Liver (tissue), 9 donors: ENCODE measurements around the gene GPC1. TPM values are rescaled to one million over a fixed set of nuclear protein-coding genes. Genes with fewer than 3 reads are reported as not detected.

Source experiments
- DNase-seq: peaks from one replicate; pipeline ENCODE4 v3.0.0-alpha.2; 2017; ENCODE audit warnings: low spot score
- H3K27ac ChIP-seq, 2 donors: one replicate each; pipeline ENCODE4 v1.7.0; 2013; ENCODE audit warnings: inconsistent platforms in 2 of 2, low read length in 2 of 2, control low read depth in 1 of 2, low read depth in 1 of 2, mild to moderate bottlenecking in 1 of 2
- H3K27me3 ChIP-seq, 4 donors: one replicate each; pipeline versions ENCODE4 v1.6.1 to v1.7.0; 2013; ENCODE audit warnings: low read length in 3 of 4, inconsistent platforms in 1 of 4, mild to moderate bottlenecking in 1 of 4, moderate library complexity in 1 of 4; ENCODE audit not compliant: control insufficient read depth in 4 of 4, insufficient read depth in 4 of 4
- H3K36me3 ChIP-seq, 4 donors: one replicate each; pipeline versions ENCODE4 v1.6.1 to v1.7.0; 2013; ENCODE audit warnings: low read length in 3 of 4, mild to moderate bottlenecking in 3 of 4, low read depth in 1 of 4, moderate library complexity in 1 of 4; ENCODE audit not compliant: control insufficient read depth in 4 of 4, insufficient read depth in 3 of 4
- H3K4me1 ChIP-seq, 4 donors: one replicate each; pipeline versions ENCODE4 v1.6.1 to v1.7.0; 2013; ENCODE audit warnings: low read length in 3 of 4, mild to moderate bottlenecking in 3 of 4, moderate library complexity in 1 of 4; ENCODE audit not compliant: control insufficient read depth in 4 of 4, insufficient read depth in 4 of 4
- H3K4me3 ChIP-seq, 3 donors: one replicate each; pipeline versions ENCODE4 v1.6.1 to v1.7.0; 2013; ENCODE audit warnings: low read length in 3 of 3, control low read depth in 1 of 3, low read depth in 1 of 3, mild to moderate bottlenecking in 1 of 3
- H3K9ac ChIP-seq, 2 donors: one replicate each; pipeline ENCODE4 v1.7.0; 2013; ENCODE audit warnings: low read length in 2 of 2, mild to moderate bottlenecking in 2 of 2, moderate library complexity in 2 of 2, control low read depth in 1 of 2, low read depth in 1 of 2
- H3K9me3 ChIP-seq, 4 donors: one replicate each; pipeline versions ENCODE4 v1.6.1 to v1.7.0; 2013; ENCODE audit warnings: low read length in 3 of 4; ENCODE audit not compliant: control insufficient read depth in 4 of 4
- ATF3 ChIP-seq: IDR thresholded peaks from 2 replicates; pipeline ENCODE4 v1.6.1; 2016; ENCODE audit warnings: antibody characterized with exemption
- EGR1 ChIP-seq, 2 donors: IDR thresholded peaks; 2 replicates each; pipeline ENCODE4 v1.6.1; 2016 to 2018; ENCODE audit warnings: antibody characterized with exemption in 2 of 2, low read depth in 2 of 2
- FOXA1 ChIP-seq: IDR thresholded peaks from 2 replicates; pipeline ENCODE4 v1.6.1; 2016; ENCODE audit warnings: antibody characterized with exemption
- FOXA2 ChIP-seq: IDR thresholded peaks from 2 replicates; pipeline ENCODE4 v1.6.1; 2016; ENCODE audit warnings: antibody characterized with exemption
- GABPA ChIP-seq, 2 donors: IDR thresholded peaks in 1 of 2; conservative IDR thresholded peaks in 1 of 2; 2 replicates each; pipeline ENCODE4 v1.6.1; 2016; ENCODE audit warnings: antibody characterized with exemption in 2 of 2, mild to moderate bottlenecking in 1 of 2, moderate library complexity in 1 of 2
- HNF4A ChIP-seq, 2 donors: conservative IDR thresholded peaks; 2 replicates each; pipeline ENCODE4 v1.6.1; 2016; ENCODE audit warnings: antibody characterized with exemption in 2 of 2, mild to moderate bottlenecking in 2 of 2
- HNF4G ChIP-seq: IDR thresholded peaks from 2 replicates; pipeline ENCODE4 v1.6.1; 2016; ENCODE audit warnings: antibody characterized with exemption
- JUND ChIP-seq, 2 donors: IDR thresholded peaks; 2 replicates each; pipeline ENCODE4 v1.6.1; 2016; ENCODE audit warnings: antibody characterized with exemption in 2 of 2
- NR2F2 ChIP-seq: IDR thresholded peaks from 2 replicates; pipeline ENCODE4 v1.6.1; 2016; ENCODE audit warnings: antibody characterized with exemption
- RAD21 ChIP-seq, 2 donors: IDR thresholded peaks; 2 replicates each; pipeline ENCODE4 v1.6.1; 2016; ENCODE audit warnings: antibody characterized with exemption in 2 of 2, mild to moderate bottlenecking in 2 of 2
- RXRA ChIP-seq, 2 donors: IDR thresholded peaks; 2 replicates each; pipeline ENCODE4 v1.6.1; 2017 to 2018; ENCODE audit warnings: antibody characterized with exemption in 2 of 2, mild to moderate bottlenecking in 1 of 2
- SP1 ChIP-seq: IDR thresholded peaks from 2 replicates; pipeline ENCODE4 v1.6.1; 2018; ENCODE audit warnings: antibody characterized with exemption, mild to moderate bottlenecking
- TAF1 ChIP-seq: conservative IDR thresholded peaks from 2 replicates; pipeline ENCODE4 v1.6.1; 2016; ENCODE audit warnings: antibody characterized with exemption, mild to moderate bottlenecking
- YY1 ChIP-seq: IDR thresholded peaks from 2 replicates; pipeline ENCODE4 v1.6.1; 2016; ENCODE audit warnings: antibody characterized with exemption, mild to moderate bottlenecking
- WGBS: extraction: QIAGEN DNeasy Blood & Tissue Kit; methylation state at CpG from one replicate; pipeline ENCODE4 v1.1.7; 2013; 5-methylcytosine and 5-hydroxymethylcytosine counted together
- polyA plus RNA-seq, 2 donors: library from polyadenylated mRNA; stranded (reverse) in 1 of 2; unstranded in 1 of 2; fragments of 200-250 nt in 1 of 2; fragments of >200 nt in 1 of 2; fragmentation: Nextera tagmentation in 1 of 2; extraction: Ambion mirVana in 1 of 2; gene quantifications; one replicate each; pipeline versions ENCODE4 v1.2.1 to v1.2.3, GENCODE V29; 2013 to 2015
- total RNA-seq, 2 donors: library from RNA; depleted of rRNA; stranded (reverse); fragments of >200 nt; gene quantifications; one replicate each; pipeline ENCODE4 v1.2.3, GENCODE V29; 2014
- TF ChIP-seq, protein P1 (sequence below): IDR thresholded peaks from 2 replicates; pipeline ENCODE4 v1.6.1; 2016; ENCODE audit warnings: antibody characterized with exemption
- TF ChIP-seq, protein P2 (sequence below): fragments of 150-350 bp; IDR thresholded peaks from 2 replicates; pipeline ENCODE4 v1.5.1; 2017; ENCODE audit warnings: improper control_type of control experiment, low read depth, low read length; ENCODE audit not compliant: missing input control
- TF ChIP-seq, protein P3 (sequence below): IDR thresholded peaks from 2 replicates; pipeline ENCODE4 v1.6.1; 2016; ENCODE audit warnings: antibody characterized with exemption, mild to moderate bottlenecking
- TF ChIP-seq, protein P4 (sequence below): IDR thresholded peaks from 2 replicates; pipeline ENCODE4 v1.6.1; 2016; ENCODE audit warnings: antibody characterized with exemption
- donor health status: healthy.
- donor health status: healthy.
- donor health status: healthy.
- donor health status: healthy.
- donor health status: healthy.

Gene GPC1
- total and polyA plus RNA-seq, 4 donors, result 3.2 to 41.0 (median 9.1) TPM

- Histone ChIP-seq H3K4me1 (no peaks in the 10 kb centered on the region), H3K9ac (no peak overlapping the region), H3K4me3 (no peak overlapping the region), H3K9me3 (no peaks in the 10 kb centered on the region), H3K27ac (no peak overlapping the region), H3K27me3 (no peaks in the 10 kb centered on the region), H3K36me3 (peaks cover 0 to 8% (median 4%) of the 10 kb centered on the region in 4 donors)
- 74% methylated on average over 28 of the region's 28 CpGs for WGBS
- TF ChIP-seq RAD21 (IDR thresholded peaks at IDR 0.05) (no peak), NR2F2 (no peak), FOXA1 (no peak), HNF4G (no peak), GABPA (IDR thresholded peaks at IDR 0.05 in 1 of 2, conservative IDR thresholded peaks at IDR 0.05 in 1 of 2) (no peak), FOXA2 (no peak), TAF1 (no peak), SP1 (no peak), RXRA (IDR thresholded peaks at IDR 0.05) (no peak), JUND (IDR thresholded peaks at IDR 0.05) (no peak), YY1 (no peak), EGR1 (IDR thresholded peaks at IDR 0.05; ENCODE audit: low read depth in 2 of 2) (no peak), ATF3 (no peak), HNF4A (conservative IDR thresholded peaks at IDR 0.05) (no peak)
- TF ChIP-seq, protein P1, sequence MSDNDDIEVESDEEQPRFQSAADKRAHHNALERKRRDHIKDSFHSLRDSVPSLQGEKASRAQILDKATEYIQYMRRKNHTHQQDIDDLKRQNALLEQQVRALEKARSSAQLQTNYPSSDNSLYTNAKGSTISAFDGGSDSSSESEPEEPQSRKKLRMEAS, result no peak
- TF ChIP-seq, protein P2, sequence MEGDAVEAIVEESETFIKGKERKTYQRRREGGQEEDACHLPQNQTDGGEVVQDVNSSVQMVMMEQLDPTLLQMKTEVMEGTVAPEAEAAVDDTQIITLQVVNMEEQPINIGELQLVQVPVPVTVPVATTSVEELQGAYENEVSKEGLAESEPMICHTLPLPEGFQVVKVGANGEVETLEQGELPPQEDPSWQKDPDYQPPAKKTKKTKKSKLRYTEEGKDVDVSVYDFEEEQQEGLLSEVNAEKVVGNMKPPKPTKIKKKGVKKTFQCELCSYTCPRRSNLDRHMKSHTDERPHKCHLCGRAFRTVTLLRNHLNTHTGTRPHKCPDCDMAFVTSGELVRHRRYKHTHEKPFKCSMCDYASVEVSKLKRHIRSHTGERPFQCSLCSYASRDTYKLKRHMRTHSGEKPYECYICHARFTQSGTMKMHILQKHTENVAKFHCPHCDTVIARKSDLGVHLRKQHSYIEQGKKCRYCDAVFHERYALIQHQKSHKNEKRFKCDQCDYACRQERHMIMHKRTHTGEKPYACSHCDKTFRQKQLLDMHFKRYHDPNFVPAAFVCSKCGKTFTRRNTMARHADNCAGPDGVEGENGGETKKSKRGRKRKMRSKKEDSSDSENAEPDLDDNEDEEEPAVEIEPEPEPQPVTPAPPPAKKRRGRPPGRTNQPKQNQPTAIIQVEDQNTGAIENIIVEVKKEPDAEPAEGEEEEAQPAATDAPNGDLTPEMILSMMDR, result no peak
- TF ChIP-seq, protein P3, sequence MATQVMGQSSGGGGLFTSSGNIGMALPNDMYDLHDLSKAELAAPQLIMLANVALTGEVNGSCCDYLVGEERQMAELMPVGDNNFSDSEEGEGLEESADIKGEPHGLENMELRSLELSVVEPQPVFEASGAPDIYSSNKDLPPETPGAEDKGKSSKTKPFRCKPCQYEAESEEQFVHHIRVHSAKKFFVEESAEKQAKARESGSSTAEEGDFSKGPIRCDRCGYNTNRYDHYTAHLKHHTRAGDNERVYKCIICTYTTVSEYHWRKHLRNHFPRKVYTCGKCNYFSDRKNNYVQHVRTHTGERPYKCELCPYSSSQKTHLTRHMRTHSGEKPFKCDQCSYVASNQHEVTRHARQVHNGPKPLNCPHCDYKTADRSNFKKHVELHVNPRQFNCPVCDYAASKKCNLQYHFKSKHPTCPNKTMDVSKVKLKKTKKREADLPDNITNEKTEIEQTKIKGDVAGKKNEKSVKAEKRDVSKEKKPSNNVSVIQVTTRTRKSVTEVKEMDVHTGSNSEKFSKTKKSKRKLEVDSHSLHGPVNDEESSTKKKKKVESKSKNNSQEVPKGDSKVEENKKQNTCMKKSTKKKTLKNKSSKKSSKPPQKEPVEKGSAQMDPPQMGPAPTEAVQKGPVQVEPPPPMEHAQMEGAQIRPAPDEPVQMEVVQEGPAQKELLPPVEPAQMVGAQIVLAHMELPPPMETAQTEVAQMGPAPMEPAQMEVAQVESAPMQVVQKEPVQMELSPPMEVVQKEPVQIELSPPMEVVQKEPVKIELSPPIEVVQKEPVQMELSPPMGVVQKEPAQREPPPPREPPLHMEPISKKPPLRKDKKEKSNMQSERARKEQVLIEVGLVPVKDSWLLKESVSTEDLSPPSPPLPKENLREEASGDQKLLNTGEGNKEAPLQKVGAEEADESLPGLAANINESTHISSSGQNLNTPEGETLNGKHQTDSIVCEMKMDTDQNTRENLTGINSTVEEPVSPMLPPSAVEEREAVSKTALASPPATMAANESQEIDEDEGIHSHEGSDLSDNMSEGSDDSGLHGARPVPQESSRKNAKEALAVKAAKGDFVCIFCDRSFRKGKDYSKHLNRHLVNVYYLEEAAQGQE, result no peak
- TF ChIP-seq, protein P4, sequence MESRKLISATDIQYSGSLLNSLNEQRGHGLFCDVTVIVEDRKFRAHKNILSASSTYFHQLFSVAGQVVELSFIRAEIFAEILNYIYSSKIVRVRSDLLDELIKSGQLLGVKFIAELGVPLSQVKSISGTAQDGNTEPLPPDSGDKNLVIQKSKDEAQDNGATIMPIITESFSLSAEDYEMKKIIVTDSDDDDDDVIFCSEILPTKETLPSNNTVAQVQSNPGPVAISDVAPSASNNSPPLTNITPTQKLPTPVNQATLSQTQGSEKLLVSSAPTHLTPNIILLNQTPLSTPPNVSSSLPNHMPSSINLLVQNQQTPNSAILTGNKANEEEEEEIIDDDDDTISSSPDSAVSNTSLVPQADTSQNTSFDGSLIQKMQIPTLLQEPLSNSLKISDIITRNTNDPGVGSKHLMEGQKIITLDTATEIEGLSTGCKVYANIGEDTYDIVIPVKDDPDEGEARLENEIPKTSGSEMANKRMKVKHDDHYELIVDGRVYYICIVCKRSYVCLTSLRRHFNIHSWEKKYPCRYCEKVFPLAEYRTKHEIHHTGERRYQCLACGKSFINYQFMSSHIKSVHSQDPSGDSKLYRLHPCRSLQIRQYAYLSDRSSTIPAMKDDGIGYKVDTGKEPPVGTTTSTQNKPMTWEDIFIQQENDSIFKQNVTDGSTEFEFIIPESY, result no peak
- no peak for DNase-seq
Observed at GRCh38 chr2:240465765-240466578, 30.5 kb downstream of the GPC1 start.
